Activated CD4-positive, alpha-beta T cell treated with anti-CD3 and anti-CD28 coated beads, Interleukin-2, Interleukin-4, amounts not matched to agents 100 ng/mL and 50 ng/mL, durations not matched to agents 16 hours and 8 hours (primary cell): ENCODE measurements around the gene NTRK2.

Experiments
- DNase-seq: peaks from one replicate; pipeline ENCODE4 v3.0.0-alpha.2; 2020; ENCODE audit warnings: low spot score

NTRK2 gene

GRCh38 chr9:84939774-84940173 lies 270.2 kb downstream of the NTRK2 start:
- DNase-seq = no peak

GRCh38 chr9:84940294-84940693 lies 270.8 kb downstream of the NTRK2 start:
- DNase-seq = no peak

GRCh38 chr9:84941792-84942191 lies 272.3 kb downstream of the NTRK2 start:
- no peak for DNase-seq

GRCh38 chr9:84943482-84944050 lies 274.0 kb downstream of the NTRK2 start:
- DNase-seq = no peak

GRCh38 chr9:84945878-84946538 lies 276.5 kb downstream of the NTRK2 start:
- DNase-seq = no peak

- DNase-seq = no peak
These were observed 278.0 kb downstream of the NTRK2 start for GRCh38 chr9:84947412-84947972.

GRCh38 chr9:84949258-84949657 lies 279.7 kb downstream of the NTRK2 start:
- DNase-seq = no peak

GRCh38 chr9:84949971-84950370 lies 280.4 kb downstream of the NTRK2 start:
- DNase-seq = no peak

GRCh38 chr9:84950879-84951811 lies 281.6 kb downstream of the NTRK2 start:
- no peak for DNase-seq

- DNase-seq = no peak
These were observed 283.8 kb downstream of the NTRK2 start for GRCh38 chr9:84953252-84953773.

GRCh38 chr9:84953797-84954705 lies 284.5 kb downstream of the NTRK2 start:
- peak; percentile 71 for DNase-seq

- DNase-seq = no peak
These were observed 285.6 kb downstream of the NTRK2 start for GRCh38 chr9:84955155-84955554.

- no peak for DNase-seq
These were observed 286.4 kb downstream of the NTRK2 start for GRCh38 chr9:84955971-84956370.

- no peak for DNase-seq
These were observed 289.8 kb downstream of the NTRK2 start for GRCh38 chr9:84959339-84959738.

- peak; percentile 0 for DNase-seq
These were observed 297.6 kb downstream of the NTRK2 start for GRCh38 chr9:84966876-84967830.

GRCh38 chr9:84969084-84969483 lies 299.6 kb downstream of the NTRK2 start:
- no peak for DNase-seq

GRCh38 chr9:84969736-84970135 lies 300.2 kb downstream of the NTRK2 start:
- no peak for DNase-seq

- DNase-seq = no peak
These were observed 300.9 kb downstream of the NTRK2 start for GRCh38 chr9:84970432-84970831.

- no peak for DNase-seq
These were observed 302.0 kb downstream of the NTRK2 start for GRCh38 chr9:84971571-84971970.

- DNase-seq = no peak
These were observed 304.7 kb downstream of the NTRK2 start for GRCh38 chr9:84974258-84974657.
